WTC11 (cell line): ENCODE results near the gene EIF1B. TPM values are rescaled to one million over a fixed set of nuclear protein-coding genes. Genes with fewer than 3 reads are reported as not detected.
A peak's percentile ranks its signal among the peaks of the same experiment; 100 is the strongest.

Source experiments
- ATAC-seq: fragments of 200-7000 bp; cut with Tn5 transposase; 2 replicates; pipeline ENCODE4 v1.10.0; 2021; ENCODE audit warnings: mild to moderate bottlenecking, moderate library complexity
- CTCF ChIA-PET: fragments of 300-600 bp; sonication (Branson Sonifier 250); formaldehyde crosslinking; loops from one replicate; lab custom pipeline; 2021; ENCODE audit warnings: antibody characterized with exemption; lab: Charles Lee
- POLR2A ChIA-PET: fragments of 350-600 bp; sonication (Branson Sonifier 250); formaldehyde crosslinking; loops from one replicate; lab custom pipeline; 2021; ENCODE audit warnings: antibody characterized with exemption; lab: Charles Lee
- DNase-seq: peaks from one replicate; pipeline ENCODE4 v3.0.0; 2021; ENCODE audit warnings: low spot score
- H3K27ac Mint-ChIP-seq: 2 replicates; pipeline ENCODE4 v1.8.0; 2021; ENCODE audit warnings: mixed read lengths
- H3K27me3 Mint-ChIP-seq: 2 replicates; pipeline ENCODE4 v1.8.0; 2021; ENCODE audit warnings: low read depth, mild to moderate bottlenecking, moderate library complexity, mixed read lengths
- H3K36me3 Mint-ChIP-seq: 2 replicates; pipeline ENCODE4 v1.8.0; 2021; ENCODE audit warnings: mixed read lengths
- H3K4me1 Mint-ChIP-seq: 2 replicates; pipeline ENCODE4 v1.8.0; 2022; ENCODE audit warnings: mixed read lengths
- H3K4me3 Mint-ChIP-seq: 2 replicates; pipeline ENCODE4 v1.8.0; 2021; ENCODE audit warnings: mild to moderate bottlenecking, moderate library complexity, mixed read lengths
- H3K9me3 Mint-ChIP-seq: 2 replicates; pipeline ENCODE4 v1.8.0; 2021; ENCODE audit warnings: mixed read lengths
- AFF4 ChIP-seq: sonication (generic); formaldehyde crosslinking; IDR thresholded peaks from 2 replicates; pipeline ENCODE4 v1.8.1; 2023; ENCODE audit warnings: mild to moderate bottlenecking, missing genetic modification reagents, borderline replicate concordance
- CBFB ChIP-seq: sonication (generic); formaldehyde crosslinking; IDR thresholded peaks from 2 replicates; pipeline ENCODE4 v1.8.1; 2022; ENCODE audit warnings: mild to moderate bottlenecking, low read depth, missing genetic modification reagents
- CDX4 ChIP-seq: fragments of 250-450 bp; sonication (Bioruptor Pico); IDR thresholded peaks from 2 replicates; pipeline ENCODE4 v1.9.0; 2021; ENCODE audit warnings: moderate library complexity, mild to moderate bottlenecking, inconsistent platforms, borderline replicate concordance
- ESRRA ChIP-seq: sonication (generic); formaldehyde crosslinking; IDR thresholded peaks from 2 replicates; pipeline ENCODE4 v1.8.1; 2022; ENCODE audit warnings: mild to moderate bottlenecking, missing genetic modification reagents, borderline replicate concordance
- FOXP1 ChIP-seq: sonication (generic); formaldehyde crosslinking; IDR thresholded peaks from 2 replicates; pipeline ENCODE4 v1.8.0; 2022; ENCODE audit warnings: missing genetic modification reagents, mild to moderate bottlenecking, moderate library complexity, borderline replicate concordance
- HMGA2 ChIP-seq: fragments of 250-450 bp; sonication (Bioruptor Pico); IDR thresholded peaks from 2 replicates; pipeline ENCODE4 v1.4.0; 2021; ENCODE audit warnings: mild to moderate bottlenecking, moderate library complexity
- MXD4 ChIP-seq: fragments of 250-450 bp; sonication (Bioruptor Pico); IDR thresholded peaks from 2 replicates; pipeline ENCODE4 v1.8.0; 2021; ENCODE audit warnings: mild to moderate bottlenecking, moderate library complexity, borderline replicate concordance
- NFATC4 ChIP-seq: fragments of 250-450 bp; sonication (Bioruptor Pico); IDR thresholded peaks from 2 replicates; pipeline ENCODE4 v1.9.0; 2021; ENCODE audit warnings: mild to moderate bottlenecking
- NFE2L1 ChIP-seq: sonication (generic); formaldehyde crosslinking; IDR thresholded peaks from 2 replicates; pipeline ENCODE4 v1.8.1; 2023; ENCODE audit warnings: missing genetic modification reagents
- RELA ChIP-seq: sonication (generic); formaldehyde crosslinking; IDR thresholded peaks from 2 replicates; pipeline ENCODE4 v1.8.1; 2022; ENCODE audit warnings: missing genetic modification reagents, mild to moderate bottlenecking, borderline replicate concordance
- SMAD3 ChIP-seq: sonication (generic); formaldehyde crosslinking; IDR thresholded peaks from 2 replicates; pipeline ENCODE4 v1.8.0; 2022; ENCODE audit warnings: missing genetic modification reagents, mild to moderate bottlenecking, borderline replicate concordance
- SMAD4 ChIP-seq: sonication (generic); formaldehyde crosslinking; IDR thresholded peaks from 2 replicates; pipeline ENCODE4 v1.8.0; 2022; ENCODE audit warnings: mild to moderate bottlenecking, missing genetic modification reagents
- ZNF121 ChIP-seq: sonication (generic); formaldehyde crosslinking; IDR thresholded peaks from 2 replicates; pipeline ENCODE4 v1.8.0; 2023; ENCODE audit warnings: missing genetic modification reagents
- ZNF671 ChIP-seq: fragments of 250-450 bp; sonication (Bioruptor Pico); IDR thresholded peaks from 2 replicates; pipeline ENCODE4 v1.8.0; 2021; ENCODE audit warnings: mild to moderate bottlenecking
- total RNA-seq: library from RNA; stranded (reverse); gene quantifications from 3 replicates; pipeline ENCODE4 v1.2.3, GENCODE V29; 2021
- TF ChIP-seq, protein P1 (sequence below): fragments of 250-450 bp; sonication (Bioruptor Pico); IDR thresholded peaks from 2 replicates; pipeline ENCODE4 v1.9.0; 2021; ENCODE audit warnings: mild to moderate bottlenecking, borderline replicate concordance
- TF ChIP-seq, protein P2 (sequence below): sonication (generic); formaldehyde crosslinking; IDR thresholded peaks from 2 replicates; pipeline ENCODE4 v1.8.1; 2022; ENCODE audit warnings: mild to moderate bottlenecking, missing genetic modification reagents, moderate library complexity, borderline replicate concordance

The EIF1B gene
- total RNA-seq, 1 experiment from 2014 or later: 82.0 TPM

GRCh38 chr3:40291471-40291870, 18.0 kb upstream of the EIF1B start:
- TF ChIP-seq MXD4 (CRISPR knock-in tag): no peak
- no peak for TF ChIP-seq CDX4 (CRISPR knock-in tag)
- no peak for TF ChIP-seq FOXP1 (CRISPR knock-in tag)
- TF ChIP-seq, protein P1, sequence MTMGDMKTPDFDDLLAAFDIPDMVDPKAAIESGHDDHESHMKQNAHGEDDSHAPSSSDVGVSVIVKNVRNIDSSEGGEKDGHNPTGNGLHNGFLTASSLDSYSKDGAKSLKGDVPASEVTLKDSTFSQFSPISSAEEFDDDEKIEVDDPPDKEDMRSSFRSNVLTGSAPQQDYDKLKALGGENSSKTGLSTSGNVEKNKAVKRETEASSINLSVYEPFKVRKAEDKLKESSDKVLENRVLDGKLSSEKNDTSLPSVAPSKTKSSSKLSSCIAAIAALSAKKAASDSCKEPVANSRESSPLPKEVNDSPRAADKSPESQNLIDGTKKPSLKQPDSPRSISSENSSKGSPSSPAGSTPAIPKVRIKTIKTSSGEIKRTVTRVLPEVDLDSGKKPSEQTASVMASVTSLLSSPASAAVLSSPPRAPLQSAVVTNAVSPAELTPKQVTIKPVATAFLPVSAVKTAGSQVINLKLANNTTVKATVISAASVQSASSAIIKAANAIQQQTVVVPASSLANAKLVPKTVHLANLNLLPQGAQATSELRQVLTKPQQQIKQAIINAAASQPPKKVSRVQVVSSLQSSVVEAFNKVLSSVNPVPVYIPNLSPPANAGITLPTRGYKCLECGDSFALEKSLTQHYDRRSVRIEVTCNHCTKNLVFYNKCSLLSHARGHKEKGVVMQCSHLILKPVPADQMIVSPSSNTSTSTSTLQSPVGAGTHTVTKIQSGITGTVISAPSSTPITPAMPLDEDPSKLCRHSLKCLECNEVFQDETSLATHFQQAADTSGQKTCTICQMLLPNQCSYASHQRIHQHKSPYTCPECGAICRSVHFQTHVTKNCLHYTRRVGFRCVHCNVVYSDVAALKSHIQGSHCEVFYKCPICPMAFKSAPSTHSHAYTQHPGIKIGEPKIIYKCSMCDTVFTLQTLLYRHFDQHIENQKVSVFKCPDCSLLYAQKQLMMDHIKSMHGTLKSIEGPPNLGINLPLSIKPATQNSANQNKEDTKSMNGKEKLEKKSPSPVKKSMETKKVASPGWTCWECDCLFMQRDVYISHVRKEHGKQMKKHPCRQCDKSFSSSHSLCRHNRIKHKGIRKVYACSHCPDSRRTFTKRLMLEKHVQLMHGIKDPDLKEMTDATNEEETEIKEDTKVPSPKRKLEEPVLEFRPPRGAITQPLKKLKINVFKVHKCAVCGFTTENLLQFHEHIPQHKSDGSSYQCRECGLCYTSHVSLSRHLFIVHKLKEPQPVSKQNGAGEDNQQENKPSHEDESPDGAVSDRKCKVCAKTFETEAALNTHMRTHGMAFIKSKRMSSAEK: no peak
- no peak for TF ChIP-seq SMAD3 (CRISPR knock-in tag)
- TF ChIP-seq ESRRA (CRISPR knock-in tag): no peak
- TF ChIP-seq, protein P2, sequence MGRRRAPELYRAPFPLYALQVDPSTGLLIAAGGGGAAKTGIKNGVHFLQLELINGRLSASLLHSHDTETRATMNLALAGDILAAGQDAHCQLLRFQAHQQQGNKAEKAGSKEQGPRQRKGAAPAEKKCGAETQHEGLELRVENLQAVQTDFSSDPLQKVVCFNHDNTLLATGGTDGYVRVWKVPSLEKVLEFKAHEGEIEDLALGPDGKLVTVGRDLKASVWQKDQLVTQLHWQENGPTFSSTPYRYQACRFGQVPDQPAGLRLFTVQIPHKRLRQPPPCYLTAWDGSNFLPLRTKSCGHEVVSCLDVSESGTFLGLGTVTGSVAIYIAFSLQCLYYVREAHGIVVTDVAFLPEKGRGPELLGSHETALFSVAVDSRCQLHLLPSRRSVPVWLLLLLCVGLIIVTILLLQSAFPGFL (CRISPR knock-in tag): no peak
- TF ChIP-seq ZNF671: no peak
- no peak for TF ChIP-seq CBFB
- no peak for TF ChIP-seq NFATC4 (CRISPR knock-in tag)
- TF ChIP-seq RELA (CRISPR knock-in tag): no peak
- no peak for TF ChIP-seq SMAD4 (CRISPR knock-in tag)
- no peak for TF ChIP-seq AFF4 (CRISPR knock-in tag)
- TF ChIP-seq HMGA2 (CRISPR knock-in tag): no peak
- TF ChIP-seq NFE2L1: no peak
- no peak for TF ChIP-seq ZNF121 (CRISPR knock-in tag)
- TF ChIP-seq, all 79 proteins: peak for 0
- ChIA-PET POLR2A (no interaction called here), CTCF (interaction anchor here (0.8 to 2.3 kb wide), 5 partner anchors 18 to 567 kb away, joined by 3 to 12 read pairs (median 5); partner anchors contain the start of genes EIF1B and ENTPD3)
- Mint-ChIP-seq H3K9me3 (no peaks in the 10 kb centered on the region), H3K4me3 (no peak overlapping the region), H3K27me3 (no peaks in the 10 kb centered on the region), H3K36me3 (no peaks in the 10 kb centered on the region), H3K27ac (peak overlapping the region; percentile 64), H3K4me1 (peaks cover 40% of the 10 kb centered on the region)
- ATAC-seq: no peak; the same call in 1 of the 2 replicates
- no peak for DNase-seq
